Measurements from ENCODE around the gene HELB. TPM values are rescaled to one million over a fixed set of nuclear protein-coding genes. Genes with fewer than 3 reads are reported as not detected.
A peak's percentile ranks its signal among the peaks of the same experiment; 100 is the strongest.

HELB gene
- total and polyA plus RNA-seq, 4 donors: 1.1 to 6.7 (median 4.0) TPM

DNA sequence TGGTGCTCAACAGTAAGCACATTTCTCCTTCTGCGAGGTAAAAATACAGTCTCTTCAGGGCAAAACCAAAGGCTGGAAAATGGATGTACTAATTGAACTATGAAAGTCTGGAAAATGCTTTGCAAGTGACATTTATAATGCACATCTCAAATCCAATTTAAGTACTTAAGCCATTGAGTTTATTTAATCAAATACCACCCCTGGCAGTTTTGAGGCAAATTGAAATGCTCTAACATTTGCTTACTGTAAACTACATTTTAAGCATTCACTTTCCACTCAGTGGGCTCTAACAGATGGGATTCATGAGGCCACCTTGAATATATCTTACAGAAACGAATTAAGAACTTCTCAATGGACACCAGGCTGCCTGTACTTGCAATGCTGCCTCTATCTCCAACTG, 69.7 kb downstream of the HELB start:
- Histone ChIP-seq H3K27me3 (ENCODE audit: control insufficient read depth, insufficient read depth, low read length) (no peaks in the 10 kb centered on the region), H3K9me3 (ENCODE audit: control insufficient read depth, insufficient read depth, low read length) (no peaks in the 10 kb centered on the region), H3K4me3 (ENCODE audit: low read depth, low read length) (no peak overlapping the region), H3K27ac (ENCODE audit: low read depth, low read length) (no peak overlapping the region), H3K4me1 (ENCODE audit: control insufficient read depth, insufficient read depth, low read length) (no peaks in the 10 kb centered on the region), H3K36me3 (ENCODE audit: control insufficient read depth, insufficient read depth, low read length) (peaks cover 3% of the 10 kb centered on the region)
- WGBS (ENCODE audit: insufficient coverage): no CpG with 5 or more reads among the region's 2 CpGs
- DNase-seq (ENCODE audit: low read depth in 4 of 6, low spot score in 6 of 6): peak in 1 of 6 donors; percentile 23

DNA sequence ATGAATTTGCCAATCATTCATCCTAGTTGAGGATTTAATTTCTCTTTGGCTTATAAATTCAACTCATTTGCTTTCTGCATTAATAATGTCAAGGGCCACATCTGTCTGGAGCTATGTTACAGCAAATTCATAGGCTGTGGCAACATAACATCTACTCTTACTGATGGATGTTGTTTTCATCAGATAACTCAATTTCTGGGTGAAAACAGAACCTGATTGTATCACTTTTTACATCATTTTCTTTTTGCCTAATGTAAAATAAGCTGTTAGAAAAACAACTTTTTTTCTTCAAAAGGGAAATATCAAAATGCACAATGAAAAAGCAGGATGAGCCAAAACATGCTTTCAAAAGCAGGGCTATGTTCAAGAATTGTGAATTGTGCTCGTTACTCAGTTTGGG, 73.3 kb downstream of the HELB start:
- Histone ChIP-seq H3K4me1 (ENCODE audit: control insufficient read depth, insufficient read depth, low read length) (no peaks in the 10 kb centered on the region), H3K27me3 (ENCODE audit: control insufficient read depth, insufficient read depth, low read length) (no peaks in the 10 kb centered on the region), H3K9me3 (ENCODE audit: control insufficient read depth, insufficient read depth, low read length) (no peaks in the 10 kb centered on the region), H3K27ac (ENCODE audit: low read depth, low read length) (no peak overlapping the region), H3K4me3 (ENCODE audit: low read depth, low read length) (no peak overlapping the region), H3K36me3 (ENCODE audit: control insufficient read depth, insufficient read depth, low read length) (peaks cover 11% of the 10 kb centered on the region)
- no peak for DNase-seq (ENCODE audit: low read depth in 4 of 6, low spot score in 6 of 6)
- no CpG with 5 or more reads among the region's 1 CpG for WGBS (ENCODE audit: insufficient coverage)

GRCh38 chr12:66379616-66380015, 77.3 kb downstream of the HELB start:
- no peak overlapping the region for H3K27ac ChIP-seq (ENCODE audit: low read depth, low read length)
- no peaks in the 10 kb centered on the region for H3K27me3 ChIP-seq (ENCODE audit: control insufficient read depth, insufficient read depth, low read length)
- H3K36me3 ChIP-seq (ENCODE audit: control insufficient read depth, insufficient read depth, low read length): peaks cover 13% of the 10 kb centered on the region
- no peaks in the 10 kb centered on the region for H3K4me1 ChIP-seq (ENCODE audit: control insufficient read depth, insufficient read depth, low read length)
- no peaks in the 10 kb centered on the region for H3K9me3 ChIP-seq (ENCODE audit: control insufficient read depth, insufficient read depth, low read length)
- no peak overlapping the region for H3K4me3 ChIP-seq (ENCODE audit: low read depth, low read length)
- WGBS (ENCODE audit: insufficient coverage): 96% methylated on average over 3 of the region's 6 CpGs
- no peak for DNase-seq (ENCODE audit: low read depth in 4 of 6, low spot score in 6 of 6)

DNA sequence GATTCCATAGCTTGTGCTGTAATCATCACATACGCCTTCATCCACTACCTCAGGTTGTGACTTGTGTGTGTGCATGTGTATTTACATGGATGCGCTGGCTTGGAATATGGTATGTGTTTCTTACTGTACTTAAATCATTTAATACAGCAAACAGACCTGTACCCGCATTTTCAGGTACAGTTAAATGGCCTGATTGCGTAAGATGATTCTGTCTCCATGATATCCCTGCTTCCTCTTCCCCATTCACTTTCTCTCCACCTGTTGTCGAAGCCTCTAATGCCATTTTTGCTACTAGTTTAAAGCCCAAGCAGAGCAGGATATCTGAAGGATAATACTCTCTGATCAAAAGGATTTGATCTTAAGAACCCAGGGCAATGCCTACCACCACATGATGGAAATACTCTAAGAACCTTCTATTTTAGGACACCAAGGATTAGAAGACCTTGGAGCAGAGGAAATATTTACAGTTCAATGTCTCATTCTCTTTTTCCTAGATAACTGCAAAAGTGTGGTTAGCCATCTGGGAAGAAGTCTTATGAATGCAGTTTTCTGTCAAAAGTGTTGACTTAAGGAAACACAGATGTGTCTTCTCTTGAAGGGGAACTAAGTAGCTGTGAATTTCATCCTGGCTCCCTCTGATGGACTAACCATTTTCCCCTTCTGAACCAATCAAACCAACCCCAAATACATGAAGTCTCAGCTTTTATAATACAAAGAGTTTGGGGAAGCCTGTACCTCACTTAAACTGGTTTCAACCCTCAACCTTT, 78.7 kb downstream of the HELB start:
- Histone ChIP-seq H3K4me3 (ENCODE audit: low read depth, low read length) (no peak overlapping the region), H3K27ac (ENCODE audit: low read depth, low read length) (no peak overlapping the region), H3K27me3 (ENCODE audit: control insufficient read depth, insufficient read depth, low read length) (no peaks in the 10 kb centered on the region), H3K36me3 (ENCODE audit: control insufficient read depth, insufficient read depth, low read length) (peaks cover 16% of the 10 kb centered on the region), H3K4me1 (ENCODE audit: control insufficient read depth, insufficient read depth, low read length) (no peaks in the 10 kb centered on the region), H3K9me3 (ENCODE audit: control insufficient read depth, insufficient read depth, low read length) (no peaks in the 10 kb centered on the region)
- WGBS (ENCODE audit: insufficient coverage): 90% methylated on average over 2 of the region's 5 CpGs
- no peak for DNase-seq (ENCODE audit: low read depth in 4 of 6, low spot score in 6 of 6)

DNA sequence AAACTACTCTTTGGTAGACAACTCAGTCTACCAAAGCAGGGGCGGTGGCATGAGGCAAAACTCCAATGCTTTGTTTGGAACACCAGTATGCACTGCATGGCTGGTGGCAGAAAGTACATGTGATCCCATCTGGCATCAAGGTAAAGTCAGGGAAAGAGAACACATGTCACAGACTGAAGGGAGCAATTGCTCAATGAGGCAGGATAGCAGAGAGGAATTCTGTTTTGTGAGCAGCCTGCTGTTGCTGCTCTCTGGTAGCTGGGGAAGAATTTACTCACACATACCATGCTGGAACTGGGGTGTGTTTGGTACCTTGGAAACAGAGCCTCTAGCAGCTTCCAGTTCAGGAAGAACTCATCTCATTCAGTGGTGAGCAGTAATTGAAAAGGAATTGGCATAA, 84.8 kb downstream of the HELB start:
- WGBS (ENCODE audit: insufficient coverage): 88% methylated on average over 1 of the region's 1 CpG

More for the DNA sequence above, 84.8 kb downstream of the HELB start:
- no peaks in the 10 kb centered on the region for H3K4me1 ChIP-seq (ENCODE audit: control insufficient read depth, insufficient read depth, low read length)
- H3K4me3 ChIP-seq (ENCODE audit: low read depth, low read length): no peak overlapping the region
- no peaks in the 10 kb centered on the region for H3K27me3 ChIP-seq (ENCODE audit: control insufficient read depth, insufficient read depth, low read length)
- DNase-seq (ENCODE audit: low read depth in 4 of 6, low spot score in 6 of 6): peak in 1 of 6 donors; percentile 55
- peaks cover 12% of the 10 kb centered on the region for H3K36me3 ChIP-seq (ENCODE audit: control insufficient read depth, insufficient read depth, low read length)
- H3K9me3 ChIP-seq (ENCODE audit: control insufficient read depth, insufficient read depth, low read length): no peaks in the 10 kb centered on the region
- no peak overlapping the region for H3K27ac ChIP-seq (ENCODE audit: low read depth, low read length)

Other genes starting within 250 kb of the HELB start
- gene LLPH, start 171.7 kb upstream of the HELB start, total RNA-seq: 10 to 100 TPM in 1 of 2 donors, 1 to 10 TPM in 1; 6.6 to 19.8 TPM
- 10 to 100 TPM; 18.6 to 28.1 TPM for gene LLPH, start 171.7 kb upstream of the HELB start, polyA plus RNA-seq (ENCODE audit: insufficient read length in 2 of 2)
- 100 to 1,000 TPM in 1 of 2 donors, 10 to 100 TPM in 1; 74.4 to 125 TPM for gene TMBIM4, start 132.5 kb upstream of the HELB start, total RNA-seq
- gene TMBIM4, start 132.5 kb upstream of the HELB start, polyA plus RNA-seq (ENCODE audit: insufficient read length in 2 of 2): 10 to 100 TPM; 89.1 to 94.6 TPM
- 10 to 100 TPM in 1 of 2 donors, 1 to 10 TPM in 1; 5.3 to 11.4 TPM for gene IRAK3, start 113.3 kb upstream of the HELB start, total RNA-seq
- gene IRAK3, start 113.3 kb upstream of the HELB start, polyA plus RNA-seq (ENCODE audit: insufficient read length in 2 of 2): 1 to 10 TPM; 3.1 to 3.2 TPM

Data from spinal cord (tissue), 10 donors.